ENCODE results near the gene AFF3.

DNA sequence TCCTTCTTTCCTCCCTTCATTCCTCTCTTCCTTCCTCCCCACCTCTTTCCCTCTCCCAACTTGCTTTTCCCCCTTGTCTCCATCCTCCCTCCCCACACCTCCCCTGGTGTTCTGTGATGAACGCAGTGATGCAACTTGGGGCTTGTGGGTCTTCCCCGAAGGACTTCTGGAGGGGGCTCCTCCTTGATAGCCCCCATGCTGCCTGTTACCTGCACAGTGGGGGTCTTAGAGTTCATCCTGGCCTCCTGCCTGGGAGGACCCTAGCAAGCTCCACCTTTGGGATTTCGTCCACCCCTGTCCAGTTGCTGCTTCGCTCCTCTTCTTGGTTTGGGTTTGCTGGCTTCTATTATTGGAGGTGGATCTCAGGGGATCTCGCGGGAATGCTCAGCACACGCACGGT, 43.7 kb upstream of the AFF3 start:
- TF ChIP-seq, protein P1, sequence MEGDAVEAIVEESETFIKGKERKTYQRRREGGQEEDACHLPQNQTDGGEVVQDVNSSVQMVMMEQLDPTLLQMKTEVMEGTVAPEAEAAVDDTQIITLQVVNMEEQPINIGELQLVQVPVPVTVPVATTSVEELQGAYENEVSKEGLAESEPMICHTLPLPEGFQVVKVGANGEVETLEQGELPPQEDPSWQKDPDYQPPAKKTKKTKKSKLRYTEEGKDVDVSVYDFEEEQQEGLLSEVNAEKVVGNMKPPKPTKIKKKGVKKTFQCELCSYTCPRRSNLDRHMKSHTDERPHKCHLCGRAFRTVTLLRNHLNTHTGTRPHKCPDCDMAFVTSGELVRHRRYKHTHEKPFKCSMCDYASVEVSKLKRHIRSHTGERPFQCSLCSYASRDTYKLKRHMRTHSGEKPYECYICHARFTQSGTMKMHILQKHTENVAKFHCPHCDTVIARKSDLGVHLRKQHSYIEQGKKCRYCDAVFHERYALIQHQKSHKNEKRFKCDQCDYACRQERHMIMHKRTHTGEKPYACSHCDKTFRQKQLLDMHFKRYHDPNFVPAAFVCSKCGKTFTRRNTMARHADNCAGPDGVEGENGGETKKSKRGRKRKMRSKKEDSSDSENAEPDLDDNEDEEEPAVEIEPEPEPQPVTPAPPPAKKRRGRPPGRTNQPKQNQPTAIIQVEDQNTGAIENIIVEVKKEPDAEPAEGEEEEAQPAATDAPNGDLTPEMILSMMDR (IDR thresholded peaks at IDR 0.05): no peak
- TF ChIP-seq POLR2A (IDR thresholded peaks at IDR 0.05): no peak

All from right lobe of liver (tissue), 4 donors.